ENCODE results near the gene ARHGEF38.

ARHGEF38 gene

DNA sequence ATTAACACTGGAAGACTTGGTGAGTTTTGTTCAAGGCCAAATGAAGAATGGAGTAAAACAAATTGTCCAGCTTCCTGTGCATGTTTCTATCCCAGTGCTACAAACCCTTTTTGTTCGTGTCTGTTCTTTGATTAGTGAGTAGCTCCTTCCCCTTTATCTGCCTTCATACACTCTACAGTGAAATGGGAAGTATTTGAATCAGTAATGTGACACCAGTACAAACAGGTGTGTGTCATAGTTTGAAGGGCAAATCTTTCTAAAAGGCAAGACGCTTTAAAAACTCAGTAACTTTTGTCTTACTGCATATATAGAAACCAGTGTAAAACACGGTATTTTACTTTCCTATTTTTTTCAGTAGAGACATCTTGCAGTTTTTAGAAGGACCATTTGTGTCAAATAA lies 5.9 kb downstream of the ARHGEF38 start:
- no peaks in the 10 kb centered on the region for H3K79me2 ChIP-seq (ENCODE audit: insufficient read depth, low read length)
- peaks cover 20% of the 10 kb centered on the region for H3K4me1 ChIP-seq (ENCODE audit: insufficient read depth, low read length, severe bottlenecking)
- H3K9ac ChIP-seq (ENCODE audit: low read length), result no peak overlapping the region
- TF ChIP-seq EZH2 (IDR thresholded peaks at IDR 0.05; ENCODE audit: borderline replicate concordance, low read length) (no peak), CTCF (IDR thresholded peaks at IDR 0.05; ENCODE audit: low read length) (no peak)
- no peaks in the 10 kb centered on the region for H3F3A ChIP-seq (ENCODE audit: insufficient read depth, low read length)
- H4K20me1 ChIP-seq (ENCODE audit: insufficient read depth, low read length), result no peaks in the 10 kb centered on the region
- no peak overlapping the region for H3K4me3 ChIP-seq (ENCODE audit: low read depth, low read length, poor library complexity, severe bottlenecking)
- H2AFZ ChIP-seq (ENCODE audit: low read length), result no peak overlapping the region
- no peaks in the 10 kb centered on the region for H3K27me3 ChIP-seq (ENCODE audit: insufficient read depth, low read length)
- no peaks in the 10 kb centered on the region for H3K9me3 ChIP-seq (ENCODE audit: low read length)
- H3K36me3 ChIP-seq (ENCODE audit: insufficient read depth, low read length), result no peaks in the 10 kb centered on the region
- no peak overlapping the region for H3K4me2 ChIP-seq (ENCODE audit: low read length)
- H3K27ac ChIP-seq (ENCODE audit: low read depth, low read length, poor library complexity, severe bottlenecking), result peak overlapping the region; percentile 36
- no peaks in the 10 kb centered on the region for H3K9me2 ChIP-seq (ENCODE audit: low read depth, low read length)

GRCh38 chr4:105560421-105560848 lies 8.0 kb downstream of the ARHGEF38 start:
- Histone ChIP-seq H3K9me3 (ENCODE audit: low read length) (no peaks in the 10 kb centered on the region), H3K9ac (ENCODE audit: low read length) (no peak overlapping the region), H3K4me2 (ENCODE audit: low read length) (no peak overlapping the region), H2AFZ (ENCODE audit: low read length) (no peak overlapping the region), H3K4me3 (ENCODE audit: low read depth, low read length, poor library complexity, severe bottlenecking) (no peak overlapping the region), H3F3A (ENCODE audit: insufficient read depth, low read length) (no peaks in the 10 kb centered on the region), H4K20me1 (ENCODE audit: insufficient read depth, low read length) (no peaks in the 10 kb centered on the region), H3K27me3 (ENCODE audit: insufficient read depth, low read length) (no peaks in the 10 kb centered on the region), H3K4me1 (ENCODE audit: insufficient read depth, low read length, severe bottlenecking) (peaks cover 15% of the 10 kb centered on the region), H3K79me2 (ENCODE audit: insufficient read depth, low read length) (no peaks in the 10 kb centered on the region), H3K9me2 (ENCODE audit: low read depth, low read length) (no peaks in the 10 kb centered on the region), H3K36me3 (ENCODE audit: insufficient read depth, low read length) (no peaks in the 10 kb centered on the region), H3K27ac (ENCODE audit: low read depth, low read length, poor library complexity, severe bottlenecking) (no peak overlapping the region)
- TF ChIP-seq CTCF (IDR thresholded peaks at IDR 0.05; ENCODE audit: low read length) (no peak), EZH2 (IDR thresholded peaks at IDR 0.05; ENCODE audit: borderline replicate concordance, low read length) (no peak)

GRCh38 chr4:105563352-105563751 lies 10.9 kb downstream of the ARHGEF38 start:
- Histone ChIP-seq H3K79me2 (ENCODE audit: insufficient read depth, low read length) (no peaks in the 10 kb centered on the region), H3K4me2 (ENCODE audit: low read length) (no peak overlapping the region), H3K27me3 (ENCODE audit: insufficient read depth, low read length) (no peaks in the 10 kb centered on the region), H3K9me2 (ENCODE audit: low read depth, low read length) (no peaks in the 10 kb centered on the region), H3K27ac (ENCODE audit: low read depth, low read length, poor library complexity, severe bottlenecking) (no peak overlapping the region), H3K4me1 (ENCODE audit: insufficient read depth, low read length, severe bottlenecking) (peaks cover 8% of the 10 kb centered on the region), H3K9ac (ENCODE audit: low read length) (no peak overlapping the region), H3K4me3 (ENCODE audit: low read depth, low read length, poor library complexity, severe bottlenecking) (no peak overlapping the region), H4K20me1 (ENCODE audit: insufficient read depth, low read length) (no peaks in the 10 kb centered on the region), H3F3A (ENCODE audit: insufficient read depth, low read length) (no peaks in the 10 kb centered on the region), H2AFZ (ENCODE audit: low read length) (no peak overlapping the region), H3K36me3 (ENCODE audit: insufficient read depth, low read length) (no peaks in the 10 kb centered on the region), H3K9me3 (ENCODE audit: low read length) (no peaks in the 10 kb centered on the region)
- TF ChIP-seq CTCF (IDR thresholded peaks at IDR 0.05; ENCODE audit: low read length) (no peak), EZH2 (IDR thresholded peaks at IDR 0.05; ENCODE audit: borderline replicate concordance, low read length) (no peak)

Data from OCI-LY1 (cell line).